Lung (tissue), 16 donors: ENCODE results near the gene ZNF615. TPM values are rescaled to one million over a fixed set of nuclear protein-coding genes. Genes with fewer than 3 reads are reported as not detected.
"Not testable (repeated sequence)": the region's sequence is repeated elsewhere in the genome, so short reads cannot be mapped to it uniquely, and the experiment has no call there.

ENCODE experiments used
- ATAC-seq: fragments of 200-7000 bp; cut with Tn5 transposase; one replicate; pipeline ENCODE4 v1.9.1; 2020; ENCODE audit warnings: moderate number of reproducible peaks; ENCODE audit not compliant: insufficient read depth, low FRiP score
- DNase-seq, 3 donors: peaks; one replicate each; pipeline ENCODE4 v3.0.0-alpha.2; 2013 to 2017
- H3K27ac ChIP-seq, 2 donors: one replicate each; pipeline ENCODE4 v1.5.1; 2013; ENCODE audit warnings: mild to moderate bottlenecking in 2 of 2, moderate library complexity in 2 of 2, control low read depth in 1 of 2, inconsistent platforms in 1 of 2, low read depth in 1 of 2, low read length in 1 of 2
- H3K27me3 ChIP-seq, 3 donors: one replicate each; pipeline ENCODE4 v1.5.1; 2013; ENCODE audit warnings: low read length in 2 of 3; ENCODE audit not compliant: control insufficient read depth in 3 of 3, insufficient read depth in 3 of 3
- H3K36me3 ChIP-seq, 4 donors: one replicate each; pipeline ENCODE4 v1.5.1; 2013; ENCODE audit warnings: low read length in 4 of 4, mild to moderate bottlenecking in 1 of 4, moderate library complexity in 1 of 4; ENCODE audit not compliant: control insufficient read depth in 4 of 4, insufficient read depth in 4 of 4
- H3K4me1 ChIP-seq, 5 donors: one replicate each; pipeline ENCODE4 v1.5.1; 2013; ENCODE audit warnings: low read length in 5 of 5, mild to moderate bottlenecking in 2 of 5, moderate library complexity in 1 of 5; ENCODE audit not compliant: control insufficient read depth in 5 of 5, insufficient read depth in 5 of 5
- H3K4me3 ChIP-seq: one replicate; pipeline ENCODE4 v1.5.1; 2013; ENCODE audit warnings: mild to moderate bottlenecking, control low read depth, moderate library complexity
- H3K9ac ChIP-seq, 2 donors: one replicate each; pipeline ENCODE4 v1.5.1; 2013; ENCODE audit warnings: low read length in 2 of 2, control low read depth in 1 of 2; ENCODE audit not compliant: insufficient read depth in 1 of 2
- H3K9me3 ChIP-seq, 4 donors: one replicate each; pipeline ENCODE4 v1.5.1; 2013; ENCODE audit warnings: low read length in 3 of 4, mild to moderate bottlenecking in 1 of 4, moderate library complexity in 1 of 4; ENCODE audit not compliant: control insufficient read depth in 4 of 4, insufficient read depth in 3 of 4
- WGBS, 2 donors: extraction: QIAGEN DNeasy Blood & Tissue Kit; methylation state at CpG; one replicate each; pipeline ENCODE4 v1.1.7; 2013; 5-methylcytosine and 5-hydroxymethylcytosine counted together
- long read RNA-seq, 5 donors: transcript quantifications; one replicate each; lab custom pipeline, GENCODE V29; 2026
- polyA plus RNA-seq, 2 donors: library from polyadenylated mRNA; stranded (reverse); fragments of 200-250 nt; gene quantifications; one replicate each; pipeline ENCODE4 v1.2.1, GENCODE V29; 2013
- total RNA-seq, 2 donors: library from RNA; depleted of rRNA in 1 of 2; stranded (reverse); fragments of >200 nt in 1 of 2; gene quantifications; one replicate each; pipeline ENCODE4 v1.2.1, GENCODE V29; 2014 to 2021
- TF ChIP-seq, protein P1 (sequence below): IDR thresholded peaks from 2 replicates; pipeline ENCODE4 v1.5.1; 2012; ENCODE audit warnings: mild to moderate bottlenecking; ENCODE audit errors: control extremely low read depth, extremely low read depth
- donor health status: control.
- donor health status: control.
- donor health status: Bipolar disorder and iron deficiency.
- donor health status: healthy.
- donor health status: DM: yes; HTN: yes; CAD: no.

The ZNF615 gene
- total RNA-seq = 10 to 100 TPM in 1 of 2 donors, 1 to 10 TPM in 1; 7.5 to 39.9 TPM
- polyA plus RNA-seq = 1 to 10 TPM; 3.0 to 3.4 TPM
- long read RNA-seq, donor 1, partial matches to known transcripts = 0 of 1 reads
- long read RNA-seq, donor 1, other reads (novel, unspliced or antisense) = 0 of 1 reads
- long read RNA-seq, donor 2, full-length matches to known transcripts = 1 of 1 reads
- long read RNA-seq, donor 2, partial matches to known transcripts = 0 of 1 reads
- long read RNA-seq, donor 2, other reads (novel, unspliced or antisense) = 0 of 1 reads
- long read RNA-seq, donor 3, partial matches to known transcripts = 0 of 1 reads
- long read RNA-seq, donor 3, other reads (novel, unspliced or antisense) = 0 of 1 reads
- long read RNA-seq, donor 4, full-length matches to known transcripts = 2 of 2 reads
- long read RNA-seq, donor 4, partial matches to known transcripts = 0 of 2 reads
- long read RNA-seq, donor 4, other reads (novel, unspliced or antisense) = 0 of 2 reads
- long read RNA-seq, donor 5, full-length matches to known transcripts = 2 of 2 reads
- long read RNA-seq, donor 5, partial matches to known transcripts = 0 of 2 reads
- long read RNA-seq, donor 5, other reads (novel, unspliced or antisense) = 0 of 2 reads

DNA sequence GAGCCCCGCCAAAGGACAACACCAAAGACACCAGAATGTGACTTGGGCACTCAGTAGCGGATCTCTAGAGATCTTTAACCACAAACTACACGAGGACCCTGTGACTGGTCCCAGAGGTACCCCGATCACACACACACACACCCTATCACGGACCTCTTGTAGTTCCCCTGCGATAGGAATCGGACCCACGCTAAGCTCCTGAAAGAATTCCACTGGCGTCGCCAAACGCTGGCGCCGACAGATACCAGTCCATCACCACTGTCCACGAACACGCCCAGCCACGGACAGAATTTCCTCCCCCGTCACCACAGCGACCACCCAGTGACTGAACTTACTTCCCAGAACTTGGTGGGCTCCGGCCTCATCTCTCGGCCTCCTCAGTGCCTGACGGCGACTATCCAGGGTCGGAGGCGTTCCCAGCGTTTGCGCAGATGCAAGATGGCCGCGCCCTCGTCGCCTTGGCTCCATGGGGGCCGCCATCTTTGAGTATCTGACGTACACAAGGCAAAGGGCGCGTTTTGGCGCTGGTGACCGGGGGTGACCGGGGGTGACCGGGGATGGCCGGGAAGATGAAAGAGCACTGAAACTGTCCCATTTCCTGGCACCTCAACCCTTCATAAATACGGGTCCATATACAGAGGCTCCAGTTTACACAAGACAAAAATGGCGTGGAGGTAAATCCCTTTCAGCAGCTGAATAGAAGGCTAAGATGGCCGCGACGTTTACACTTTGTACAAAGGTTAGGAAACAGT is at the start of gene ZNF615:
Gene ZNF615 (minus strand): TSS at position 406 of the 752 bp plus-strand sequence. CDS start 4,500 bp downstream, outside the sequence.
- peaks cover 4 to 23% (median 13%) of the 10 kb centered on the region in 4 donors for H3K36me3 ChIP-seq
- ATAC-seq = peak; percentile 97
- 0 to 1% methylated on average over 44 of the region's 44 CpGs for WGBS, 2 donors
- peak within 1 kb of the TSS; percentile 88 to 89 for H3K27ac ChIP-seq
- TF ChIP-seq, protein P1, sequence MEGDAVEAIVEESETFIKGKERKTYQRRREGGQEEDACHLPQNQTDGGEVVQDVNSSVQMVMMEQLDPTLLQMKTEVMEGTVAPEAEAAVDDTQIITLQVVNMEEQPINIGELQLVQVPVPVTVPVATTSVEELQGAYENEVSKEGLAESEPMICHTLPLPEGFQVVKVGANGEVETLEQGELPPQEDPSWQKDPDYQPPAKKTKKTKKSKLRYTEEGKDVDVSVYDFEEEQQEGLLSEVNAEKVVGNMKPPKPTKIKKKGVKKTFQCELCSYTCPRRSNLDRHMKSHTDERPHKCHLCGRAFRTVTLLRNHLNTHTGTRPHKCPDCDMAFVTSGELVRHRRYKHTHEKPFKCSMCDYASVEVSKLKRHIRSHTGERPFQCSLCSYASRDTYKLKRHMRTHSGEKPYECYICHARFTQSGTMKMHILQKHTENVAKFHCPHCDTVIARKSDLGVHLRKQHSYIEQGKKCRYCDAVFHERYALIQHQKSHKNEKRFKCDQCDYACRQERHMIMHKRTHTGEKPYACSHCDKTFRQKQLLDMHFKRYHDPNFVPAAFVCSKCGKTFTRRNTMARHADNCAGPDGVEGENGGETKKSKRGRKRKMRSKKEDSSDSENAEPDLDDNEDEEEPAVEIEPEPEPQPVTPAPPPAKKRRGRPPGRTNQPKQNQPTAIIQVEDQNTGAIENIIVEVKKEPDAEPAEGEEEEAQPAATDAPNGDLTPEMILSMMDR = no peak
- H3K27me3 ChIP-seq = no peaks in the 10 kb centered on the region
- H3K9ac ChIP-seq = peak within 1 kb of the TSS; percentile 78 to 96
- H3K4me1 ChIP-seq = peaks cover 0 to 8% (median 0%) of the 10 kb centered on the region in 5 donors
- H3K9me3 ChIP-seq = peaks cover 0 to 18% (median 8%) of the 10 kb centered on the region in 4 donors
- H3K4me3 ChIP-seq = peak within 1 kb of the TSS; percentile 78
- peak; percentile 94 to 97 (median 96) for DNase-seq

DNA sequence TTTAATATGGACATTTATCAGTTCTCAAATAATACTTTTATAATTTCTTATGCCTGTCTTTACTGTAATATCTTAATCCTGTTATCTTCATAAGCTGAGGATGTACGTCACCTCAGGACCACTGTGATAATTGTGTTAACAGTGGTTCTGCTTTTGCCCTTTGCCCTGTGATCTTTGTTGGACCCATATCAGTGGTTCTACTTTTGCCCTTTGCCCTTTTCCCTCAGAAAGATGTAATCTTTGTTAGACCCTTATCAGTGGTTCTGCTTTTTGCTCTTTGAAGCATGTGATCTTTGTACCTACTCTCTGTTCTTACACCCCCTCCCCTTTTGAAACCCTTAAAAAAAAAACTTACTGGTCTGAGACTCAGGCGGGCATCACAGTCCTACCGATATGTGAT is 48.5 kb upstream of the ZNF615 start:
- not testable (repeated sequence) for H3K4me3 ChIP-seq, H3K27me3 ChIP-seq, H3K9ac ChIP-seq, H3K27ac ChIP-seq, DNase-seq, H3K4me1 ChIP-seq, H3K36me3 ChIP-seq, ATAC-seq
- peaks cover 1 to 29% (median 15%) of the 10 kb centered on the region in 4 donors for H3K9me3 ChIP-seq
- 98% methylated on average over 3 of the region's 3 CpGs for WGBS, 2 donors

DNA sequence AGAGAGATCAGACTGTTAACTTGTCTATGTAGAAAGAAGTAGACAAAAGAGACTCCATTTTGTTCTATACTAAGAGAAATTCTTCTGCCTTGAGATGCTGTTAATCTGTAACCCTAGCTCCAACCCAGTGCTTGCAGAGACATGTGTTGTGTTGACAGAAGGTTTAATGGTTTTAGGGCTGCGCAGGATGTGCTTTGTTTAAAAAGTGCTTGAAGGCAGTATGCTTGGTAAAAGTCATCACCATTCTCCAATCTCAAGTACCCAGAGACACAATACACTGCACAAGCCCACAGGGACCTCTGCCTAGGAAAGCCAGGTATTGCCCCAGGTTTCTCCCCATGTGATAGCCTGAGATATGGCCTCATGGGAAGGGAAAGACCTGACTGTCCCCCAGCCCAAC is 43.7 kb upstream of the ZNF615 start:
- peaks cover 0 to 13% (median 5%) of the 10 kb centered on the region in 4 donors for H3K9me3 ChIP-seq
- not testable (repeated sequence) for DNase-seq, H3K27ac ChIP-seq, ATAC-seq, H3K9ac ChIP-seq, H3K4me1 ChIP-seq, H3K27me3 ChIP-seq, H3K4me3 ChIP-seq, H3K36me3 ChIP-seq
- 38 to 95% methylated on average over 1 of the region's 1 CpG for WGBS, 2 donors

DNA sequence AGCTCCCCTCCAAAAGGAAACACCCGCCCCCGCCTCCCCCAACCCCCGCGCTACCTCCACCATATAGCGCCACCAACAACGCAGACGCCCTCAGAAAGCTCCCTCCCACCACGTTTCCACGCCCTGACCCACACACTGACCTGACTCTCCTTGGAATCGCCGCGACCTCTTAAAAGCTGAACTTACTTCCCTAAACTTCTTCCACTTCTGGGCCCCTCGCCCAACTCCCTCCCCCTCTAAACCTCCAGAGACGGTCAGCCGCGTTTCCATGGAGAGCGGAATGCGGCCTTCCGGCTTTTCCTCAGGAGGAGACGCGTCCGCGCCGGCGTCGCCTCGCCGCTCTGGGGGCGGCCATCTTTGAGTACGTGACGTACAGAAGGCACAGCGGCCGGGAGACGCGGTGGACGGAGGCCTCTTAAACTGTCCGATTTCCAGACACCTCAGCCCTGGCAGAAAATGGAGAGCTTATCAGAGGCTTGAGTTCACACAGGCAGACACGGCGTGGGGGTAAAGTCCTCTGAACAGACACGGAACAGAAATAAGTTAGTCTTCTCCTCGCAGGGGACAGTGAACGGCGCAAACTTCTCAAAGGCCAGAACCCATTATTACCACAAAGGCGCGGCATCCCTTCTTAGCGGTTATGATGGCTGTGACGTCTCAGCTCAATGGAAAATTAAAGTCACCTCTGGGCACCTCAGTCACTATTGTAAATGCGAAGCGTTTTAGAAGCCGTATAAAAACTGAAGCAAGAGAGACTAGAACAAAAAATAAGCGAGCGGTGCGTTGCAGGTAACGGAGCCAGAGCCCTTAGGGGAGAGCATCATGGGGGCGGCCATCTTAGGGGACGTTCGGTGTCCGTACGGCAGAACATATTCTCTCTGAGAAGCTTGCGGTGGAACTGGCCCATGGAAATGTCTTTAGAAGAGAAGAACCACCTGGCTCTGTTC is 40.8 kb upstream of the ZNF615 start, which contains the start of gene ZNF432:
Gene ZNF432 (minus strand): TSS at position 284 of the 947 bp plus-strand sequence. CDS start 1,970 bp downstream, outside the sequence.
- 0 to 1% methylated on average over 59 to 60 of the region's 60 CpGs for WGBS, 2 donors
- Histone ChIP-seq H3K4me1 (peaks cover 0 to 6% (median 0%) of the 10 kb centered on the region in 5 donors), H3K9ac (peak within 1 kb of the TSS; percentile 98 to 99), H3K27ac (peak within 1 kb of the TSS; percentile 95 to 98), H3K9me3 (peaks cover 0 to 20% (median 8%) of the 10 kb centered on the region in 4 donors), H3K4me3 (peak within 1 kb of the TSS; percentile 78), H3K27me3 (no peaks in the 10 kb centered on the region), H3K36me3 (peaks cover 12 to 34% (median 20%) of the 10 kb centered on the region in 4 donors)
- ATAC-seq (peak; percentile 95), DNase-seq (peak; percentile 97 to 99 (median 99))
- TF ChIP-seq, protein P1 = no peak
